Heart right ventricle (tissue), 16 donors: ENCODE measurements around the gene SNCB. TPM values are rescaled to one million over a fixed set of nuclear protein-coding genes. Genes with fewer than 3 reads are reported as not detected.

Experiments used
- ATAC-seq, 8 donors: fragments of 200-7000 bp; cut with Tn5 transposase; one replicate each; pipeline ENCODE4 v1.9.1; 2020; ENCODE audit warnings: mild to moderate bottlenecking in 8 of 8, moderate library complexity in 8 of 8, moderate number of reproducible peaks in 1 of 8
- DNase-seq, 2 donors: peaks; one replicate each; pipeline ENCODE4 v3.0.0-alpha.2; 2020
- H3K27ac ChIP-seq, 10 donors: fragments of 200-600 bp; sonication (generic) in 2 of 10; one replicate each; pipeline versions ENCODE4 v1.5.0 to v1.8.0; 2020 to 2022; ENCODE audit warnings: mild to moderate bottlenecking in 3 of 10
- H3K27me3 ChIP-seq, 7 donors: fragments of 200-600 bp; one replicate each; pipeline ENCODE4 v1.8.0; 2021 to 2022; ENCODE audit warnings: mild to moderate bottlenecking in 2 of 7
- H3K36me3 ChIP-seq, 9 donors: fragments of 200-600 bp; sonication (generic) in 1 of 9; one replicate each; pipeline versions ENCODE4 v1.5.0 to v1.8.0; 2020 to 2022; ENCODE audit warnings: mild to moderate bottlenecking in 2 of 9
- H3K4me1 ChIP-seq, 9 donors: fragments of 200-600 bp; sonication (generic) in 1 of 9; one replicate each; pipeline versions ENCODE4 v1.5.0 to v1.8.0; 2020 to 2022; ENCODE audit warnings: mild to moderate bottlenecking in 4 of 9
- H3K4me3 ChIP-seq, 10 donors: fragments of 200-600 bp; sonication (generic) in 2 of 10; one replicate each; pipeline versions ENCODE4 v1.5.0 to v1.8.0; 2020 to 2022; ENCODE audit warnings: mild to moderate bottlenecking in 7 of 10, moderate library complexity in 2 of 10
- H3K9me3 ChIP-seq, 11 donors: fragments of 200-600 bp in 10 of 11; sonication (generic) in 2 of 11; one replicate each; pipeline versions ENCODE4 v1.5.0 to v1.8.0; 2013 to 2022; ENCODE audit warnings: mild to moderate bottlenecking in 2 of 11, control low read depth in 1 of 11, moderate library complexity in 1 of 11
- WGBS, 2 donors: extraction: QIAGEN DNeasy Blood & Tissue Kit; methylation state at CpG; one replicate each; pipeline ENCODE4 v1.1.7; 2013; ENCODE audit warnings: inconsistent platforms in 1 of 2; 5-methylcytosine and 5-hydroxymethylcytosine counted together
- intact Hi-C, 10 donors: fragments of 100-400 bp; cut with DNase I; formaldehyde crosslinking; loops; one replicate each; pipeline versions ENCODE4 v1.11.1 to v1.14.2; 2022
- polyA plus RNA-seq, 2 donors: library from polyadenylated mRNA; stranded (reverse); fragments of 200-250 nt; gene quantifications; one replicate each; pipeline ENCODE4 v1.2.3, GENCODE V29; 2013
- total RNA-seq, 10 donors: library from RNA; stranded (reverse); fragmentation: NEBNext Ultra II Directional in 3 of 10; extraction: Animal tissue kit (Norgen Biotek cat#: 25700) in 3 of 10; gene quantifications; one replicate each; pipeline versions ENCODE4 v1.2.1 to v1.2.4, GENCODE V29; 2021 to 2023
- TF ChIP-seq, protein P1 (sequence below), 9 donors: fragments of 200-600 bp; sonication (generic) in 2 of 9; IDR thresholded peaks; one replicate each; pipeline versions ENCODE4 v1.5.0 to v1.8.0; 2021 to 2022; ENCODE audit warnings: antibody characterized with exemption in 9 of 9, mild to moderate bottlenecking in 5 of 9, moderate library complexity in 1 of 9
- donor health status: Arrhythmogenic right ventricular cardiomyopathy.
- donor health status: ischemic (EF 13 %, LVEDD 7.1; RV severe dilation, severe dysfunction).
- donor health status: healthy with polysubstance abuse.
- donor health status: DM: no; HTN: yes; CAD: no.
- donor health status: DM: no; HTN: no; CAD: no.
- donor health status: ischemic (EF 25% LVEDD 6.9; RV normal size, moderate dysfunction).
- donor health status: ischemic (EF 25% LVEDD 5.7; RV mildly dilated, moderate dysfunction).
- donor health status: healthy.
- donor health status: DM: yes; HTN: yes; CAD: no.
- donor health status: Ischemic cardiomyopathy.
- donor health status: ischemic (EF 35%, LVEDD 5.7; RV mildly dilated, moderate dysfunction).
- donor health status: nonischemic (EF 11% LVEDD 7.7; RV severe dilation, severe dysfunction).
- donor health status: DM: yes; HTN: yes; CAD: no.
- donor health status: PGD.
- donor health status: ischemic (EF 29% LVEDD 5.4; RV normal size, mild dysfunction).
- donor health status: nonischemic (EF 23%, LVEDD 6.1; RV moderate dilation, normal function).

The SNCB gene
- total and polyA plus RNA-seq, 12 donors = 0.35 to 0.39 TPM; not detected in 10

DNA sequence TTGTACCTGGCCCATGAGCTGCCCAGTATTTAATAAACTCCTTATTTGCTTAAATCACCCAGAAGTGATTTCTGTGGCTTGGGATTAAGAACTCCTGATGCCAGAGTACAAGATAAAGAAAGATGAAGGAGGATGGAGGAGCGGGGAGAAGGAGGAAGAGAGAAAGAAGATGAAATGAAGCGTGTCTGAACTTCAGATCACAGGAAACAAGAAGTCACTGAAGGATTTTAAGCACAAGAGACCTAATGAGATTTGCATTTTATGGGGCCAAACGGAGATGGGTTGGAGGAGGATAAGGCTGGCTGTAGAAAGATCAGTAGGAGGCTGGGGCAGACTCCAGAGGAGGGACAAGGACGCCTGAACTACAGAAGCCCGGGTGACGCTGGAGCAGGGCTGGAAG is 3.3 kb upstream of the SNCB start:
- WGBS, 2 donors = 21 to 26% methylated on average over 6 of the region's 6 CpGs
- intact Hi-C loops = loop anchor here in 1 of 10 donors (10.0 kb wide), 1 partner anchor 59 kb away; no protein-coding TSS in a partner anchor

DNA sequence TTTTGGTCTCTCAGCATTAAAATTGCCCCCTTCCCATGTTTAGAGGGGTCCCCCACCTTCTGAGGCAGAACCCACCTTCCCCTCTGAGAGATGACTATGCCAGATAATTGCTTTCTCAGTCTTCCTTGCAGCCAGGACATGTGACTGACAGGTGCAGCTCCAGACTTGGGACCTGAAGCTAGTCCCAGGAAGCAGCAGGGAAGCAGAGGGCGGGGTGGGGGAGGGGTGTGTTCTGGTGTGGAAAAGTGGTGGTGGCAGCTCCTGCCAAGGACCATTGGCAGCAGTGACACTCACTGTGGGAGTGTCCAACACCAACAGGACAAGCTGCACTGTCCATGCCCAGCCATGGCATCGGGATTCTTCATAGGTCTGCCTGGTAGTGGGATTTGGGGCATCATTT is 2.4 kb upstream of the SNCB start:
- H3K27ac ChIP-seq = no peak overlapping the region
- peaks cover 10 to 84% (median 73%) of the 10 kb centered on the region in 7 donors for H3K27me3 ChIP-seq
- DNase-seq = no peak
- no peaks in the 10 kb centered on the region for H3K9me3 ChIP-seq
- H3K36me3 ChIP-seq = no peaks in the 10 kb centered on the region
- H3K4me3 ChIP-seq = no peak overlapping the region
- intact Hi-C loops = loop anchor here in 1 of 10 donors (10.0 kb wide), 1 partner anchor 58 kb away; no protein-coding TSS in a partner anchor
- peak in 2 of 8 donors; percentile 47 to 50 for ATAC-seq
- TF ChIP-seq, protein P1, sequence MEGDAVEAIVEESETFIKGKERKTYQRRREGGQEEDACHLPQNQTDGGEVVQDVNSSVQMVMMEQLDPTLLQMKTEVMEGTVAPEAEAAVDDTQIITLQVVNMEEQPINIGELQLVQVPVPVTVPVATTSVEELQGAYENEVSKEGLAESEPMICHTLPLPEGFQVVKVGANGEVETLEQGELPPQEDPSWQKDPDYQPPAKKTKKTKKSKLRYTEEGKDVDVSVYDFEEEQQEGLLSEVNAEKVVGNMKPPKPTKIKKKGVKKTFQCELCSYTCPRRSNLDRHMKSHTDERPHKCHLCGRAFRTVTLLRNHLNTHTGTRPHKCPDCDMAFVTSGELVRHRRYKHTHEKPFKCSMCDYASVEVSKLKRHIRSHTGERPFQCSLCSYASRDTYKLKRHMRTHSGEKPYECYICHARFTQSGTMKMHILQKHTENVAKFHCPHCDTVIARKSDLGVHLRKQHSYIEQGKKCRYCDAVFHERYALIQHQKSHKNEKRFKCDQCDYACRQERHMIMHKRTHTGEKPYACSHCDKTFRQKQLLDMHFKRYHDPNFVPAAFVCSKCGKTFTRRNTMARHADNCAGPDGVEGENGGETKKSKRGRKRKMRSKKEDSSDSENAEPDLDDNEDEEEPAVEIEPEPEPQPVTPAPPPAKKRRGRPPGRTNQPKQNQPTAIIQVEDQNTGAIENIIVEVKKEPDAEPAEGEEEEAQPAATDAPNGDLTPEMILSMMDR (IDR thresholded peaks at IDR 0.05) = no peak
- WGBS, 2 donors = 74 to 83% methylated on average over 2 of the region's 2 CpGs
- H3K4me1 ChIP-seq = peaks cover 7 to 18% (median 13%) of the 10 kb centered on the region in 9 donors

More for the DNA sequence above, 3.3 kb upstream of the SNCB start:
- peaks cover 10 to 75% (median 64%) of the 10 kb centered on the region in 7 donors for H3K27me3 ChIP-seq
- H3K4me1 ChIP-seq = peaks cover 7 to 18% (median 13%) of the 10 kb centered on the region in 9 donors
- H3K36me3 ChIP-seq = no peaks in the 10 kb centered on the region
- no peak overlapping the region for H3K4me3 ChIP-seq
- H3K9me3 ChIP-seq = no peaks in the 10 kb centered on the region
- TF ChIP-seq, protein P1 (IDR thresholded peaks at IDR 0.05) = no peak
- DNase-seq = no peak
- H3K27ac ChIP-seq = no peak overlapping the region
- ATAC-seq = no peak

DNA sequence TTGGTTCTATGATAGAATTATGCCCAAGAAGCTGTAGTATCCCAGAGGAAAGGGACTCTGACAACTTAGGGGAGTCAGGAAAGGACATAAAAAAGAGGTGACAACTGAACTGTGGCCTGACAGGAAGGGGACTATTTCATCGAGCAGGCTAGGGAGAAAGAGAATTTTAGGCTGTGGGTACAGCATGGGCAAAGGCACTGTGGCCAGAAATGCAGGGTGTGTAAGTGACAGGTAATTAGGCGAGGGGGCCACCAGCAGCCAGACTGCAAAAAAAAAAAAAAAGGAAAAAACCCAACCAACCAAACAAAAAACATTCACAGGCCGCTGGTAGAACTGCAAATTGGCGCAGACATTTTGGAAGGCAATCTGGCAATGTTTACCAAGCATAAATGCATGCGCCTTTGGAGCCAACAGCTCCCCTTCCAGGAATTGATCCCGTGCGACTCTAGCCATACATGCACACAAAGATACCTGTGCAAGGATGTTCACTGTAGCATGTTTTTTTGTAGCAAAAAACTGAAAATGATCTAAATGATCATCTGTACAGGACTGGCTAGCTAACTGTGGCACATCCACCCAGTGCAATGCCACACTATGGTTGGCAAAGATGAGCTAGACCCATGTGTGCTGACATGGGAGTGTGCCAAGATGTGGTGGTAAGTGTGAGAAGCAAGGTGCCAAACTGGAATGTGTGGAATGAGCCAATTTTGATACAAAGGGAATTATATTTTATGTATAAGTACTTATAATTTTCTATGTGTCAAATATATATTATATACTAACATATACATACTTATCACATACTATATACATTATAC is 1.3 kb upstream of the SNCB start:
- H3K9me3 ChIP-seq = no peaks in the 10 kb centered on the region
- peaks cover 10 to 95% (median 84%) of the 10 kb centered on the region in 7 donors for H3K27me3 ChIP-seq
- DNase-seq (no peak), ATAC-seq (no peak)
- no peak overlapping the region for H3K27ac ChIP-seq
- H3K36me3 ChIP-seq = no peaks in the 10 kb centered on the region
- H3K4me3 ChIP-seq = no peak overlapping the region
- 79 to 85% methylated on average over 7 of the region's 7 CpGs for WGBS, 2 donors
- intact Hi-C loops = loop anchor here in 1 of 10 donors (10.0 kb wide), 1 partner anchor 57 kb away; no protein-coding TSS in a partner anchor
- H3K4me1 ChIP-seq = peaks cover 7 to 18% (median 13%) of the 10 kb centered on the region in 9 donors
- TF ChIP-seq, protein P1 (IDR thresholded peaks at IDR 0.05) = no peak

DNA sequence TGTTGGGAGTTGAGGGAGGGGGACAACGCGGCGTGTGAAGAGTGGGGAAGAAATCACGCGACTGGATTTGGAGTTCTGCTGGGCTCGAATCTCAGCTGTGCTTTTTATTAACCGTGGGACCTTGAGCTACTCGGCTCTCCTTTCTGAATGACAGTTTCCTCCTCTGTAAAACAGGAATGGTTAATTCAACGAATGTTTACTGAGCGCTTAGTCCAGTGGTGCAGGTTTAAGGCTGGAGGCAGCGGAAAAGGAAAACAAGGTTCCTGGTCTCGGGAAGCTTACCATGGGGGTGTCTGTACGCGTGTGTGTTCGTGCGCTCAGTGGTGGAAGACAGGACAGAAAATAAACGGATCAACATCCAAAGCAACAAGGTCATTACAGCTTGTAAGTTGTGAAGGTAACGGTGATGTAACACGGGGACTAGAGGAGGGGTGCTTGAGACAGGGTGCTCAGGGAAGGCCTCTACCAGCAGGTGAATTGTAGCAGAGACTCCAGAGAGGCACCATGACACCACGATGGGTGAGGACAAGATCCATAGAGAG is 418 bp upstream of the SNCB start:
- no peaks in the 10 kb centered on the region for H3K36me3 ChIP-seq
- H3K9me3 ChIP-seq = no peaks in the 10 kb centered on the region
- no peak overlapping the region for H3K27ac ChIP-seq
- DNase-seq = no peak
- H3K27me3 ChIP-seq = peaks cover 10 to 98% (median 93%) of the 10 kb centered on the region in 7 donors
- TF ChIP-seq, protein P1 (IDR thresholded peaks at IDR 0.05) = no peak
- peak overlapping the region in 9 of 10 donors; percentile 25 to 52 (median 45) for H3K4me3 ChIP-seq
- H3K4me1 ChIP-seq = peaks cover 7 to 18% (median 13%) of the 10 kb centered on the region in 9 donors
- intact Hi-C loops = loop anchor here in 1 of 10 donors (10.0 kb wide), 1 partner anchor 56 kb away; no protein-coding TSS in a partner anchor
- ATAC-seq = peak in 2 of 8 donors; percentile 8 to 29
- 7% methylated on average over 20 of the region's 20 CpGs for WGBS, 2 donors
